Sigmoid colon (tissue), 7 donors: ENCODE results near the gene ARHGEF38. TPM values are rescaled to one million over a fixed set of nuclear protein-coding genes. Genes with fewer than 3 reads are reported as not detected.
"Not testable (repeated sequence)": the region's sequence is repeated elsewhere in the genome, so short reads cannot be mapped to it uniquely, and the experiment has no call there.

Experiments used
- DNase-seq: peaks from one replicate; pipeline ENCODE4 v3.0.0-alpha.2; 2019
- H3K27ac ChIP-seq, 4 donors: fragments of 200-600 bp; sonication (generic); one replicate each; pipeline ENCODE4 v1.5.1; 2016 to 2019; ENCODE audit warnings: mild to moderate bottlenecking in 1 of 4
- H3K27me3 ChIP-seq, 3 donors: fragments of 200-600 bp; sonication (generic); one replicate each; pipeline ENCODE4 v1.5.1; 2019; ENCODE audit warnings: mild to moderate bottlenecking in 1 of 3
- H3K36me3 ChIP-seq, 4 donors: fragments of 200-600 bp; sonication (generic); one replicate each; pipeline ENCODE4 v1.5.1; 2016 to 2019
- H3K4me1 ChIP-seq, 4 donors: fragments of 200-600 bp; sonication (generic); one replicate each; pipeline ENCODE4 v1.5.1; 2017 to 2019
- H3K4me3 ChIP-seq, 4 donors: fragments of 200-600 bp; sonication (generic); one replicate each; pipeline ENCODE4 v1.5.1; 2017 to 2019; ENCODE audit warnings: mild to moderate bottlenecking in 2 of 4, moderate library complexity in 1 of 4
- H3K9me3 ChIP-seq, 4 donors: fragments of 200-600 bp in 3 of 4; sonication (generic) in 3 of 4; one replicate each; pipeline versions ENCODE4 v1.5.1 to v1.6.1; 2013 to 2019
- EP300 ChIP-seq, 4 donors: sonication (generic); formaldehyde crosslinking; IDR thresholded peaks; one replicate each; pipeline ENCODE4 v1.6.1; 2017; ENCODE audit warnings: antibody characterized with exemption in 4 of 4
- POLR2A ChIP-seq, 2 donors: fragments of 450-650 bp; IDR thresholded peaks; one replicate each; pipeline ENCODE4 v1.6.1; 2016; ENCODE audit warnings: antibody characterized with exemption in 2 of 2, mild to moderate bottlenecking in 2 of 2, moderate library complexity in 2 of 2
- POLR2AphosphoS5 ChIP-seq, 4 donors: sonication (generic); formaldehyde crosslinking; IDR thresholded peaks; one replicate each; pipeline ENCODE4 v1.6.1; 2017; ENCODE audit warnings: antibody characterized with exemption in 4 of 4
- WGBS, 2 donors: extraction: QIAGEN DNeasy Blood & Tissue Kit; methylation state at CpG; one replicate each; pipeline ENCODE4 v1.1.7; 2013; 5-methylcytosine and 5-hydroxymethylcytosine counted together
- intact Hi-C: fragments of 100-400 bp; cut with DNase I; formaldehyde crosslinking; loops from one replicate; pipeline ENCODE4 v1.15.1; 2023
- polyA plus RNA-seq, 3 donors: library from polyadenylated mRNA; stranded (reverse); fragments of 200-250 nt; gene quantifications; one replicate each; pipeline ENCODE4 v1.2.3, GENCODE V29; 2013
- total RNA-seq, 4 donors: library from RNA; depleted of rRNA; stranded (reverse); fragments of >200 nt; gene quantifications; one replicate each; pipeline ENCODE4 v1.1.0, GENCODE V29; 2016
- TF ChIP-seq, protein P1 (sequence below), 4 experiments: fragments of 450-650 bp in 3 of 4; fragments of 200-600 bp in 1 of 4; IDR thresholded peaks; one replicate each; pipeline ENCODE4 v1.5.1; 2016 to 2019; ENCODE audit warnings: antibody characterized with exemption in 4 of 4, mild to moderate bottlenecking in 3 of 4, moderate library complexity in 2 of 4
- donor health status: healthy with polysubstance abuse.
- donor health status: Bipolar disorder and iron deficiency.
- donor health status: healthy.

The ARHGEF38 gene
- total and polyA plus RNA-seq, 7 donors = 1.2 to 1.9 (median 1.8) TPM; not detected in 4

- no peaks in the 10 kb centered on the region for H3K9me3 ChIP-seq
- no peak for TF ChIP-seq POLR2A (IDR thresholded peaks at IDR 0.05)
- TF ChIP-seq POLR2AphosphoS5 (IDR thresholded peaks at IDR 0.05) = no peak
- TF ChIP-seq, protein P1, sequence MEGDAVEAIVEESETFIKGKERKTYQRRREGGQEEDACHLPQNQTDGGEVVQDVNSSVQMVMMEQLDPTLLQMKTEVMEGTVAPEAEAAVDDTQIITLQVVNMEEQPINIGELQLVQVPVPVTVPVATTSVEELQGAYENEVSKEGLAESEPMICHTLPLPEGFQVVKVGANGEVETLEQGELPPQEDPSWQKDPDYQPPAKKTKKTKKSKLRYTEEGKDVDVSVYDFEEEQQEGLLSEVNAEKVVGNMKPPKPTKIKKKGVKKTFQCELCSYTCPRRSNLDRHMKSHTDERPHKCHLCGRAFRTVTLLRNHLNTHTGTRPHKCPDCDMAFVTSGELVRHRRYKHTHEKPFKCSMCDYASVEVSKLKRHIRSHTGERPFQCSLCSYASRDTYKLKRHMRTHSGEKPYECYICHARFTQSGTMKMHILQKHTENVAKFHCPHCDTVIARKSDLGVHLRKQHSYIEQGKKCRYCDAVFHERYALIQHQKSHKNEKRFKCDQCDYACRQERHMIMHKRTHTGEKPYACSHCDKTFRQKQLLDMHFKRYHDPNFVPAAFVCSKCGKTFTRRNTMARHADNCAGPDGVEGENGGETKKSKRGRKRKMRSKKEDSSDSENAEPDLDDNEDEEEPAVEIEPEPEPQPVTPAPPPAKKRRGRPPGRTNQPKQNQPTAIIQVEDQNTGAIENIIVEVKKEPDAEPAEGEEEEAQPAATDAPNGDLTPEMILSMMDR (IDR thresholded peaks at IDR 0.05) = no peak
- no peak for TF ChIP-seq EP300 (IDR thresholded peaks at IDR 0.05)
- H3K27me3 ChIP-seq = no peaks in the 10 kb centered on the region
- intact Hi-C loops = no loop called here
- no peak overlapping the region for H3K4me3 ChIP-seq
- WGBS, 2 donors = 92 to 93% methylated on average over 2 of the region's 2 CpGs
- H3K4me1 ChIP-seq = no peaks in the 10 kb centered on the region
- H3K36me3 ChIP-seq = no peaks in the 10 kb centered on the region
- no peak overlapping the region for H3K27ac ChIP-seq
- no peak for DNase-seq
Measured at GRCh38 chr4:105607876-105608275, 55.5 kb downstream of the ARHGEF38 start.

DNA sequence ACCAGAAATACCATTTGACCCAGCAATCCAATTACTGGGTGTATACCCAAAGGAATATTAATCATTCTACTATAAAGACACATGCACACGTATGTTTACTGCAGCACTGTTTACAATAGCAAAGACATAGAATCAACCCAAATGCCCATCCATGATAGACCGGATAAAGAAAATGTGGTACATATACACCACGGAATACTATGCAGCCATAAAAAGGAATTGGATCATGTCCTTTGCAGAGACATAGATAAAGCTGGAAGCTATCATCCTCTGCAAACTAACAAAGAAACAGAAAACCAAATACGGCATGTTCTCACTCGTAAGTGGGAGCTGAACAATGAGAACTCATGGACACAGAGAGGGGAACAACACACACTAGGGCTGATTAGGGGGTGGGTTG, 57.4 kb downstream of the ARHGEF38 start:
- intact Hi-C loops = not testable (repeated sequence)
- 95 to 96% methylated on average over 5 of the region's 5 CpGs for WGBS, 2 donors

DNA sequence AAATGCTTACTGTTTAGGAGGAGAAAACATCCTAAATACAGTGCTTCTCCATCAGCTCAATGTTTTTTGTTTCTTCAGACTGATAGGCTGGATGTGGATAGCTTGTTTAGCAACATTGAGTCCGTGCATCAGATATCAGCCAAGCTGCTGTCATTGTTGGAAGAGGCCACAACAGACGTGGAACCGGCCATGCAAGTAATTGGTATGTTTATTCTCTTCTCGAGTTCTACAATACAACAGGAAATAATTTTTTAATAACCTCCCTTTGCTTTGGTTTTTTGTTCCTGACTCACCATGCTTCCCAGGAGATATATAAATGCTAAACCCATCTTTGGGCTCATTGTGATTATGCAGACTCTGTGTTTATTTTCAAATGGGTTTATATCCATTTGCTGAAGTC, 60.9 kb downstream of the ARHGEF38 start:
- no peak for TF ChIP-seq EP300 (IDR thresholded peaks at IDR 0.05)
- TF ChIP-seq, protein P1 (IDR thresholded peaks at IDR 0.05) = no peak
- no peak for TF ChIP-seq POLR2AphosphoS5 (IDR thresholded peaks at IDR 0.05)
- no peak for TF ChIP-seq POLR2A (IDR thresholded peaks at IDR 0.05)
- H3K27me3 ChIP-seq = no peaks in the 10 kb centered on the region
- no peak for DNase-seq
- H3K36me3 ChIP-seq = no peaks in the 10 kb centered on the region
- no peak overlapping the region for H3K27ac ChIP-seq
- no peaks in the 10 kb centered on the region for H3K9me3 ChIP-seq
- 65 to 69% methylated on average over 4 of the region's 4 CpGs for WGBS, 2 donors
- no peaks in the 10 kb centered on the region for H3K4me1 ChIP-seq
- intact Hi-C loops = no loop called here
- no peak overlapping the region for H3K4me3 ChIP-seq

More for the DNA sequence above, 57.4 kb downstream of the ARHGEF38 start:
- H3K36me3 ChIP-seq, DNase-seq, H3K27me3 ChIP-seq, H3K4me1 ChIP-seq, H3K4me3 ChIP-seq, H3K27ac ChIP-seq, H3K9me3 ChIP-seq: not testable (repeated sequence)

DNA sequence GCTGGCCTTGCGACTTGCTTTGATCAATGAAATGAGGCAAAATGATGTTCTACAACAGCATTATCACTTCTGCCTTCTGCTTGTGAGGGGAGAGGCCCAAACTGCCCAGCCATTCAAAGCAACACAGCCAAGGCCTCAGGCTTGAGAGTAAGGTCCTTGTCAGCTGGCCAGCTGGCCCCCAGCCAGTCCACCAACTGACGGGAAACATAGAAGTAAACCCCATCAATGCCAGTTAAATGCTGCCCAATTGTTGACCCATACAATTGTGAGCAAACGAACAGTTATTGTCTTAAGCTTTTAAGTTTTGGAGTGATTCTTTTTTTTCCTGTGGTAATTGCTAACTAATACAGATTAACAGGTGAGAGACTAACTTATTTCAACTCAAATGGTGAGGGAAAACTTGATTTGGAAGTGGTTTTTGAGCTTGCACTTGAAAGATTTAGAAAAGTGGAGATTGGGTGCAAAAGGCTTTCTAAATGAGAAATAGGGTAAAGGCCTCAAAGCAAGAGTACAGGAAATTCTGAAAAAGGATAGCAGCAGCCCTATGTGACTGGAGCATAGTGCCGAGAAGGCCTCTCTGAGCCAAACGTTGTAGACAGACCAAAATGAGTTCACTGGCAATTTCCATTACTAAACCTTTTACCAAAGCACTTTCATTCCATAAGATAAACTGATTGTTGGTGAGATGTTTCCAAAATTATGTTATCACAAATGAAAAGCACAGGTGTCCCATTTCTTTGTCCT, 66.9 kb downstream of the ARHGEF38 start:
- peak; percentile 66 for DNase-seq
- Histone ChIP-seq H3K27ac (no peak overlapping the region), H3K4me1 (no peaks in the 10 kb centered on the region), H3K36me3 (no peaks in the 10 kb centered on the region), H3K27me3 (no peaks in the 10 kb centered on the region), H3K9me3 (no peaks in the 10 kb centered on the region), H3K4me3 (no peak overlapping the region)
- WGBS, 2 donors = 49 to 68% methylated on average over 5 of the region's 5 CpGs
- TF ChIP-seq POLR2AphosphoS5 (IDR thresholded peaks at IDR 0.05) (no peak), POLR2A (IDR thresholded peaks at IDR 0.05) (no peak), EP300 (IDR thresholded peaks at IDR 0.05) (no peak)
- TF ChIP-seq, protein P1 (IDR thresholded peaks at IDR 0.05) = no peak
- intact Hi-C loops = no loop called here

- no peak overlapping the region for H3K27ac ChIP-seq
- no peaks in the 10 kb centered on the region for H3K9me3 ChIP-seq
- DNase-seq = no peak
- no peaks in the 10 kb centered on the region for H3K27me3 ChIP-seq
- TF ChIP-seq EP300 (IDR thresholded peaks at IDR 0.05) = no peak
- no peak for TF ChIP-seq POLR2AphosphoS5 (IDR thresholded peaks at IDR 0.05)
- TF ChIP-seq, protein P1 (IDR thresholded peaks at IDR 0.05) = no peak
- TF ChIP-seq POLR2A (IDR thresholded peaks at IDR 0.05) = no peak
- no peaks in the 10 kb centered on the region for H3K4me1 ChIP-seq
- no peak overlapping the region for H3K4me3 ChIP-seq
- 69 to 84% methylated on average over 1 of the region's 1 CpG for WGBS, 2 donors
- intact Hi-C loops = no loop called here
- no peaks in the 10 kb centered on the region for H3K36me3 ChIP-seq
Measured at GRCh38 chr4:105620640-105621323, 68.4 kb downstream of the ARHGEF38 start.
